IMR-90 (cell line): Measurements from ENCODE around the gene XRCC5. TPM values are rescaled to one million over a fixed set of nuclear protein-coding genes. Genes with fewer than 3 reads are reported as not detected.

Experiments used
- ATAC-seq: fragments of 200-7000 bp; cut with Tn5 transposase; 2 replicates; pipeline ENCODE4 v1.9.1; 2020; ENCODE audit warnings: low read depth, mild to moderate bottlenecking, moderate library complexity
- BruUV-seq: library from RNA; stranded (reverse); fragments of 400-500 nt; replicated peaks from 2 replicates; lab custom pipeline; 2021; lab: Mats Ljungman, UMichigan
- CTCF ChIA-PET: fragments of 300-600 bp; formaldehyde crosslinking; extraction: SDS; loops from one replicate; lab custom pipeline; 2021; ENCODE audit warnings: antibody characterized with exemption; lab: Yijun Ruan, JAX
- POLR2A ChIA-PET: fragments of 300-600 bp; sonication (Branson Sonifier 250); formaldehyde crosslinking; loops from one replicate; lab custom pipeline; 2022; ENCODE audit warnings: antibody characterized with exemption; ENCODE audit not compliant: unreplicated experiment; lab: Charles Lee
- DNase-seq: peaks from one replicate; pipeline ENCODE4 v3.0.0; 2013
- H2AFZ ChIP-seq: replicated peaks from 2 replicates; pipeline ENCODE3; 2013; ENCODE audit warnings: low read length, mild to moderate bottlenecking; ENCODE audit not compliant: poor library complexity
- H2AK5ac ChIP-seq: 2 replicates; pipeline ENCODE4 v1.6.1; 2013; ENCODE audit warnings: low read depth, low read length, inconsistent platforms
- H2AK9ac ChIP-seq: replicated peaks from 2 replicates; pipeline ENCODE3; 2013; ENCODE audit warnings: mild to moderate bottlenecking, low read depth, low read length, moderate library complexity; ENCODE audit not compliant: poor library complexity
- H2BK120ac ChIP-seq: 2 replicates; pipeline ENCODE4 v1.6.1; 2013; ENCODE audit warnings: low read depth, low read length, inconsistent platforms
- H2BK15ac ChIP-seq: 3 replicates; pipeline ENCODE4 v1.6.1; 2013; ENCODE audit warnings: low read depth, low read length, inconsistent platforms
- H2BK20ac ChIP-seq: 2 replicates; pipeline ENCODE4 v1.6.1; 2013; ENCODE audit warnings: low read depth, mild to moderate bottlenecking, inconsistent platforms, low read length, moderate library complexity
- H2BK5ac ChIP-seq: 2 replicates; pipeline ENCODE4 v1.6.1; 2013; ENCODE audit warnings: mild to moderate bottlenecking, low read depth, low read length, inconsistent platforms; ENCODE audit not compliant: poor library complexity, severe bottlenecking
- H3K14ac ChIP-seq: replicated peaks from 2 replicates; pipeline ENCODE4 v1.6.1; 2013; ENCODE audit warnings: low read depth, low read length, inconsistent platforms
- H3K18ac ChIP-seq: 2 replicates; pipeline ENCODE4 v1.6.1; 2013; ENCODE audit warnings: low read depth, low read length, control low read depth
- H3K23ac ChIP-seq: 2 replicates; pipeline ENCODE4 v1.6.1; 2013; ENCODE audit warnings: low read depth, low read length, inconsistent platforms
- H3K27ac ChIP-seq: 2 replicates; pipeline ENCODE4 v1.5.1; 2013; ENCODE audit warnings: mild to moderate bottlenecking, control low read depth, low read length; ENCODE audit not compliant: insufficient read depth
- H3K27me3 ChIP-seq: 2 replicates; pipeline ENCODE4 v1.6.1; 2013; ENCODE audit warnings: low read length; ENCODE audit not compliant: control insufficient read depth, insufficient read depth
- H3K36me3 ChIP-seq: 2 replicates; pipeline ENCODE4 v1.6.1; 2013; ENCODE audit warnings: low read length, mixed read lengths; ENCODE audit not compliant: control insufficient read depth, insufficient read depth
- H3K4ac ChIP-seq: 2 replicates; pipeline ENCODE4 v1.6.1; 2013; ENCODE audit warnings: low read depth, low read length, inconsistent platforms
- H3K4me1 ChIP-seq: 2 replicates; pipeline ENCODE4 v1.6.1; 2013; ENCODE audit warnings: low read length, mixed read lengths; ENCODE audit not compliant: control insufficient read depth, insufficient read depth
- H3K4me2 ChIP-seq: 2 replicates; pipeline ENCODE4 v1.6.1; 2013; ENCODE audit warnings: low read depth, mild to moderate bottlenecking, control low read depth, low read length, moderate library complexity
- H3K4me3 ChIP-seq: 2 replicates; pipeline ENCODE4 v1.5.1; 2013; ENCODE audit warnings: low read depth, mild to moderate bottlenecking, control low read depth, low read length, moderate library complexity; ENCODE audit not compliant: insufficient read depth
- H3K56ac ChIP-seq: 2 replicates; pipeline ENCODE4 v1.6.1; 2013; ENCODE audit warnings: low read length, inconsistent platforms; ENCODE audit not compliant: insufficient read depth; ENCODE audit errors: extremely low read depth
- H3K79me1 ChIP-seq, 2 experiments: 2 replicates each; pipeline ENCODE4 v1.6.1; 2013; ENCODE audit warnings: low read length in 2 of 2, inconsistent platforms in 1 of 2, low read depth in 1 of 2
- H3K9ac ChIP-seq: 2 replicates; pipeline ENCODE4 v1.6.1; 2013; ENCODE audit warnings: low read depth, low read length, control low read depth
- H3K9me1 ChIP-seq: 2 replicates; pipeline ENCODE4 v1.6.1; 2013; ENCODE audit warnings: low read length, inconsistent platforms; ENCODE audit not compliant: insufficient read depth
- H3K9me3 ChIP-seq: 2 replicates; pipeline ENCODE4 v1.6.1; 2013; ENCODE audit warnings: low read length; ENCODE audit not compliant: control insufficient read depth, insufficient read depth
- H4K20me1 ChIP-seq: 2 replicates; pipeline ENCODE4 v1.6.1; 2013; ENCODE audit warnings: low read length, inconsistent platforms; ENCODE audit not compliant: insufficient read depth
- H4K5ac ChIP-seq: 2 replicates; pipeline ENCODE4 v1.6.1; 2013; ENCODE audit warnings: mild to moderate bottlenecking, low read depth, low read length, control low read depth
- H4K8ac ChIP-seq, 2 experiments: 2 replicates each; pipeline ENCODE4 v1.6.1; 2013; ENCODE audit warnings: low read depth in 2 of 2, low read length in 2 of 2, control low read depth in 1 of 2, inconsistent platforms in 1 of 2
- H4K91ac ChIP-seq: 2 replicates; pipeline ENCODE4 v1.6.1; 2013; ENCODE audit warnings: low read depth, low read length, inconsistent platforms; ENCODE audit not compliant: insufficient read depth
- BHLHE40 ChIP-seq: fragments of 150-350 bp; IDR thresholded peaks from 2 replicates; pipeline ENCODE4 v1.6.1; 2016; ENCODE audit warnings: mild to moderate bottlenecking, low read depth, low read length
- CHD1 ChIP-seq: IDR thresholded peaks from 2 replicates; pipeline ENCODE4 v1.6.1; 2012; ENCODE audit warnings: low read depth, low read length, improper control_type of control experiment
- ELK1 ChIP-seq: fragments of 150-350 bp; IDR thresholded peaks from 2 replicates; pipeline ENCODE4 v1.6.1; 2016; ENCODE audit warnings: low read depth, mild to moderate bottlenecking, low read length, moderate library complexity, borderline replicate concordance
- MAFK ChIP-seq: IDR thresholded peaks from 2 replicates; pipeline ENCODE4 v1.6.1; 2012; ENCODE audit warnings: low read depth, low read length, improper control_type of control experiment
- POLR2A ChIP-seq: IDR thresholded peaks from 2 replicates; pipeline ENCODE4 v1.6.1; 2012; ENCODE audit warnings: mild to moderate bottlenecking, low read depth, low read length
- RFX5 ChIP-seq: IDR thresholded peaks from 2 replicates; pipeline ENCODE4 v1.8.0; 2012; ENCODE audit warnings: low read depth, mild to moderate bottlenecking, low read length, moderate library complexity
- SMC3 ChIP-seq: fragments of 150-350 bp; IDR thresholded peaks from 2 replicates; pipeline ENCODE4 v1.6.1; 2016; ENCODE audit warnings: low read depth, mild to moderate bottlenecking, antibody characterized with exemption, low read length, moderate library complexity
- WGBS, 2 experiments: methylation state at CpG; one replicate each; pipeline versions ENCODE4 v1.1.5 to v1.1.7; 2013; ENCODE audit warnings: missing lambda C conversion rate in 2 of 2; ENCODE audit not compliant: insufficient read length in 1 of 2; ENCODE audit errors: extremely low coverage in 2 of 2; 5-methylcytosine and 5-hydroxymethylcytosine counted together
- dilution Hi-C: fragments of 300-500 bp; cut with HindIII; formaldehyde crosslinking; loops from one replicate; pipeline ENCODE4 v1.14.3; 2018; ENCODE audit warnings: low sequenced_read_pairs; ENCODE audit not compliant: unreplicated experiment
- in situ Hi-C: fragments of 300-500 bp; cut with MboI; formaldehyde crosslinking; loops from 3 replicates; pipeline ENCODE4 v1.14.3; 2019; ENCODE audit warnings: low sequenced_read_pairs, inconsistent platforms, mixed read lengths
- intact Hi-C: fragments of 100-400 bp; cut with micrococcal nuclease; formaldehyde crosslinking; loops from 2 replicates; pipeline ENCODE4 v1.10.0; 2022
- polyA plus RNA-seq, 3 experiments: library from polyadenylated mRNA; depleted of rRNA; stranded (reverse); fragments of >200 nt; gene quantifications; 2 replicates each; pipeline ENCODE4 v1.2.3, GENCODE V29; 2012; ENCODE audit warnings: low replicate concordance in 1 of 3
- total RNA-seq: library from RNA; depleted of rRNA; stranded (reverse); fragments of >200 nt; gene quantifications from 2 replicates; pipeline ENCODE4 v1.2.3, GENCODE V29; 2012
- TF ChIP-seq, protein P1 (sequence below): fragments of 150-350 bp; IDR thresholded peaks from 2 replicates; pipeline ENCODE4 v1.6.1; 2017; ENCODE audit warnings: mild to moderate bottlenecking, antibody characterized with exemption, low read length, low read depth
- TF ChIP-seq, protein P2 (sequence below): conservative IDR thresholded peaks from 2 replicates; pipeline ENCODE4 v1.5.1; 2012; ENCODE audit warnings: mild to moderate bottlenecking, low read depth, low read length, improper control_type of control experiment

XRCC5 gene
- total and polyA plus RNA-seq, 2 of the 4 experiments (the other 2 are of a cell fraction) = 144 to 509 TPM

- no peak overlapping the region for H2AK9ac ChIP-seq
- no peak overlapping the region for H3K9ac ChIP-seq
- no TSS peak for BruUV-seq
- H2AFZ ChIP-seq = no peak overlapping the region
- H2BK15ac ChIP-seq = no peak overlapping the region
- H3K27me3 ChIP-seq = no peaks in the 10 kb centered on the region
- H2AK5ac ChIP-seq = no peak overlapping the region
- DNase-seq (no peak), ATAC-seq (no peak)
- no peaks in the 10 kb centered on the region for H4K20me1 ChIP-seq
- no peak overlapping the region for H3K14ac ChIP-seq
- no peak overlapping the region for H3K18ac ChIP-seq
- H3K4me2 ChIP-seq = no peak overlapping the region
- TF ChIP-seq, protein P1, sequence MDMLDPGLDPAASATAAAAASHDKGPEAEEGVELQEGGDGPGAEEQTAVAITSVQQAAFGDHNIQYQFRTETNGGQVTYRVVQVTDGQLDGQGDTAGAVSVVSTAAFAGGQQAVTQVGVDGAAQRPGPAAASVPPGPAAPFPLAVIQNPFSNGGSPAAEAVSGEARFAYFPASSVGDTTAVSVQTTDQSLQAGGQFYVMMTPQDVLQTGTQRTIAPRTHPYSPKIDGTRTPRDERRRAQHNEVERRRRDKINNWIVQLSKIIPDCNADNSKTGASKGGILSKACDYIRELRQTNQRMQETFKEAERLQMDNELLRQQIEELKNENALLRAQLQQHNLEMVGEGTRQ = no peak
- TF ChIP-seq SMC3 (no peak), ELK1 (no peak), MAFK (no peak), BHLHE40 (no peak), POLR2A (no peak), RFX5 (no peak), CHD1 (no peak)
- TF ChIP-seq, protein P2, sequence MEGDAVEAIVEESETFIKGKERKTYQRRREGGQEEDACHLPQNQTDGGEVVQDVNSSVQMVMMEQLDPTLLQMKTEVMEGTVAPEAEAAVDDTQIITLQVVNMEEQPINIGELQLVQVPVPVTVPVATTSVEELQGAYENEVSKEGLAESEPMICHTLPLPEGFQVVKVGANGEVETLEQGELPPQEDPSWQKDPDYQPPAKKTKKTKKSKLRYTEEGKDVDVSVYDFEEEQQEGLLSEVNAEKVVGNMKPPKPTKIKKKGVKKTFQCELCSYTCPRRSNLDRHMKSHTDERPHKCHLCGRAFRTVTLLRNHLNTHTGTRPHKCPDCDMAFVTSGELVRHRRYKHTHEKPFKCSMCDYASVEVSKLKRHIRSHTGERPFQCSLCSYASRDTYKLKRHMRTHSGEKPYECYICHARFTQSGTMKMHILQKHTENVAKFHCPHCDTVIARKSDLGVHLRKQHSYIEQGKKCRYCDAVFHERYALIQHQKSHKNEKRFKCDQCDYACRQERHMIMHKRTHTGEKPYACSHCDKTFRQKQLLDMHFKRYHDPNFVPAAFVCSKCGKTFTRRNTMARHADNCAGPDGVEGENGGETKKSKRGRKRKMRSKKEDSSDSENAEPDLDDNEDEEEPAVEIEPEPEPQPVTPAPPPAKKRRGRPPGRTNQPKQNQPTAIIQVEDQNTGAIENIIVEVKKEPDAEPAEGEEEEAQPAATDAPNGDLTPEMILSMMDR = no peak
- intact Hi-C loops (no loop called here), dilution Hi-C loops (no loop called here), in situ Hi-C loops (no loop called here)
- H3K4me3 ChIP-seq = no peak overlapping the region
- ChIA-PET CTCF (no interaction called here), POLR2A (no interaction called here)
- H4K91ac ChIP-seq = no peak overlapping the region
- no peak overlapping the region for H2BK5ac ChIP-seq
- no peaks in the 10 kb centered on the region for H3K9me1 ChIP-seq
- H3K4ac ChIP-seq = no peak overlapping the region
- no peak overlapping the region for H2BK20ac ChIP-seq
- H3K4me1 ChIP-seq = no peaks in the 10 kb centered on the region
- WGBS, 2 experiments = no CpG with 5 or more reads among the region's 2 CpGs
- H4K8ac ChIP-seq = no peak overlapping the region
- no peak overlapping the region for H3K56ac ChIP-seq
- no peak overlapping the region for H3K27ac ChIP-seq
- no peaks in the 10 kb centered on the region for H3K36me3 ChIP-seq
- no peak overlapping the region for H4K5ac ChIP-seq
- H3K23ac ChIP-seq = no peak overlapping the region
- no peak overlapping the region for H2BK120ac ChIP-seq
- peaks cover 11% of the 10 kb centered on the region for H3K9me3 ChIP-seq
- no peaks in the 10 kb centered on the region for H3K79me1 ChIP-seq
Measured at GRCh38 chr2:216235462-216235861, 126.3 kb downstream of the XRCC5 start.
